Right cardiac atrium (tissue), 5 donors: ENCODE data around the gene SRXN1. TPM values are rescaled to one million over a fixed set of nuclear protein-coding genes. Genes with fewer than 3 reads are reported as not detected.

ENCODE experiments used
- ATAC-seq, 2 donors: fragments of 200-7000 bp; cut with Tn5 transposase; one replicate each; pipeline versions ENCODE4 v1.8.0 to v1.9.1; 2020; ENCODE audit warnings: moderate library complexity in 2 of 2, mild to moderate bottlenecking in 1 of 2
- DNase-seq, 3 donors: peaks; one replicate each; pipeline ENCODE4 v3.0.0-alpha.2; 2020
- H3K27ac ChIP-seq: one replicate; pipeline ENCODE4 v1.5.1; 2013; ENCODE audit warnings: mild to moderate bottlenecking, low read length, control low read depth, moderate library complexity
- H3K27me3 ChIP-seq: one replicate; pipeline ENCODE4 v1.6.1; 2013; ENCODE audit not compliant: control insufficient read depth, insufficient read depth
- H3K4me1 ChIP-seq: one replicate; pipeline ENCODE4 v1.6.1; 2013; ENCODE audit warnings: low read length; ENCODE audit not compliant: control insufficient read depth, insufficient read depth
- H3K4me3 ChIP-seq: one replicate; pipeline ENCODE4 v1.5.1; 2013; ENCODE audit warnings: low read length, control low read depth
- H3K9me3 ChIP-seq: one replicate; pipeline ENCODE4 v1.6.1; 2013; ENCODE audit warnings: low read length; ENCODE audit not compliant: control insufficient read depth
- WGBS: extraction: QIAGEN DNeasy Blood & Tissue Kit; methylation state at CpG from one replicate; pipeline ENCODE4 v1.1.7; 2013; 5-methylcytosine and 5-hydroxymethylcytosine counted together
- intact Hi-C, 4 donors: fragments of 100-400 bp; cut with DNase I; formaldehyde crosslinking; loops; one replicate each; pipeline versions ENCODE4 v1.11.0 to v1.14.0; 2022 to 2023
- polyA plus RNA-seq: library from polyadenylated mRNA; stranded (reverse); fragments of 200-250 nt; gene quantifications from one replicate; pipeline ENCODE4 v1.2.3, GENCODE V29; 2013
- total RNA-seq, 4 donors: library from RNA; stranded (reverse); fragmentation: NEBNext Ultra II Directional; extraction: Animal tissue kit (Norgen Biotek cat#: 25700); gene quantifications; one replicate each; pipeline ENCODE4 v1.2.1, GENCODE V29; 2021
- donor health status: healthy with polysubstance abuse.
- donor health status: DM: no; HTN: yes; CAD: no.
- donor health status: DM: no; HTN: no; CAD: no.
- donor health status: DM: no; HTN: yes; CAD: no; lungs with severe emphysema.
- donor health status: DM: yes; HTN: yes; CAD: no.

The SRXN1 gene
- total and polyA plus RNA-seq, 5 donors, result 23.9 to 50.2 (median 41.7) TPM

DNA sequence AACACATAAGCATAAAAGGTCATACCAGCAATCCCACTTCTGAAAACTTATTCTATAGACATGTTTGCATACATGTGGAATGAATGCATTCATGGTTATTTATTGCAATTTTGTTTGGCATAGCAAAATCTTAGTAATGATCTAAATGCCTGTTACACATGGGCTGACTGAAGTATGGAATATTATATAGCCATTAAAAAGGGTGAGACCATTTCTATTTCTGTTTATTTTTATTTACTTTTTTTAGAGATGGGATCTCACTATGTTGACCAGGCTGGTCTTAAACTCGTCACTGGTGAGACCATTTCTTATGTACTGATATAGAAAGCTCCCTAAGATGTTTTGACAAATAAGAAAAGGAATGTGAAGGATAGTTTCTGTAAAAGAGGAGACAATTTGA, 36.9 kb upstream of the SRXN1 start:
- Histone ChIP-seq H3K9me3 (no peaks in the 10 kb centered on the region), H3K27me3 (no peaks in the 10 kb centered on the region), H3K4me1 (no peaks in the 10 kb centered on the region), H3K27ac (no peak overlapping the region), H3K4me3 (no peak overlapping the region)
- 55% methylated on average over 1 of the region's 1 CpG for WGBS
- no peak for DNase-seq
- intact Hi-C loops, result no loop called here
- ATAC-seq, result no peak

DNA sequence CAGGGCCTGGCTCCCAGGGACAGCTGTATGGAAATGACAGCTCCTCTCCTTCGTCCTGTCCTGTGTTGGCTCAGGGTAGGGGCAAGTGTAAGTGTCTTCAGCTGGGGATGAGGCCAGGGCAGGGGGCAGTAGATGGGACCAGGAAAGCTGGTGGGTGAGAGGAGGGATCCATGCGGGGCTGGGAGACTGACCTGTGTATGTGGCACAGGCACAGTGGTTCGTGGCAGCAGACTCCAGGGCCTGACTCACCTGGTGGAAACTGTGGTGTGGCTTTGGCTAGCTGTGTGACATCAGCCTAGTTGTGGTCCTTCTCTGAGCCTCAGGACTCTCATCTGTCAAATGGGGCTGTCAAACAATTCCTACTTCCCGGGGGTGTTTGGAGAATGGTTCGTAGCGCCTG, 36.3 kb upstream of the SRXN1 start:
- Histone ChIP-seq H3K27ac (no peak overlapping the region), H3K9me3 (no peaks in the 10 kb centered on the region), H3K4me1 (no peaks in the 10 kb centered on the region), H3K4me3 (no peak overlapping the region), H3K27me3 (no peaks in the 10 kb centered on the region)
- intact Hi-C loops, result no loop called here
- DNase-seq (no peak), ATAC-seq (no peak)
- 72% methylated on average over 6 of the region's 6 CpGs for WGBS

DNA sequence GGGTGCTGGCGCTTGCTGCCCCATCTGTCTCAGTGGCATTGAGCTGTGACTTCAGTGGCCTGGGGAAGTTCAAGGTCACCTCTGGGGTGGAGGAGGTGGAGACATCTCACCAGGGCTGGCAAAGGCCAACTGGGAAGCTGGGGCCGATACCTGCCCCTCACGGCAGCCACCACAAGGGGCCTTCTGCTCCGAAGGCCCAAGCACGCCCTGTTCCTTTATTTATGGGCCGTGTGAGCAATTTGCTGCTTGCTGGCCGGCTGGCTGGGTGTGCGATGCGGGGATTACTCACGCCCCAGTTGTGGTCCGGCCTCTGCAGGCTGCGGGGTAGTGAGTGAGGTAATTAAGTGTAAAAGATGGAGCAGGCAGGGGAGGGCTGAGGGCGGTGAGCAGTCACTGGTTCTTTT, 35.8 kb upstream of the SRXN1 start:
- Histone ChIP-seq H3K27ac (no peak overlapping the region), H3K4me1 (no peaks in the 10 kb centered on the region), H3K4me3 (no peak overlapping the region), H3K9me3 (no peaks in the 10 kb centered on the region), H3K27me3 (no peaks in the 10 kb centered on the region)
- intact Hi-C loops, result no loop called here
- WGBS, result 26% methylated on average over 13 of the region's 13 CpGs
- no peak for DNase-seq
- ATAC-seq, result no peak

DNA sequence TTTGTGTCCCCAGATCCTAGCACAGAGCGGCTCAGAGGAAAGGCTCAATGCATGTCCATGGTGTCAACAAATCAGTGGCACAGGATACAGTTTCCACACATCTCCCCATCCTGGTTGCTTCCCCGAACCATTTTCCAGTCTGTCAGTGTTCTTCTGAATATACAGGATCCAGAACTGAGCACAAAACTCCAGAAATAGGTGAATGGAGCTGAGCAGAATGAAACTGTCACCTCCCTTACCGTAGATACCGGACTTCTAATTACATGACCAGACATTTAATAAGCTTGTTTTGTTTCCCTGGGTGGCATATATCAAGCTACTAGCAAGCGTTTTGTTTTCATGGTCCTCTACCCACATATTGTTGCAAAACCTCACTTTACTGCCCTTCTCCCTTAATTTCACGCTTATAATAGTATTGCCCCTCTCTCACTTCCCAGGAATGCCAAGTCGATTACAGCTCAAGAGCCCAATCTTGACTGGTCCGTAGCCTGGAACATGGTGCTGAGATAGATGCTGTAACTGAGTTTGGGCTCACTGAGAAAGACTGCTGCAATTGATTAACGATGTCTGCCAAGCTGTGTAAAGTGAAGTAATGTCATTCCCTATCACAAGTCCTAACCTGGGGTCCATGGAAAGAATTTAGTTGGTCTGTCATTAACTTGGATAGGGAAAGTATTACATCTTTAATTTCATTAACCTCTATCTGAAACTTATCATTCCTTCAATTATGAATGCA, 34.6 kb upstream of the SRXN1 start:
- Histone ChIP-seq H3K4me3 (no peak overlapping the region), H3K4me1 (no peaks in the 10 kb centered on the region), H3K9me3 (no peaks in the 10 kb centered on the region), H3K27me3 (no peaks in the 10 kb centered on the region), H3K27ac (no peak overlapping the region)
- WGBS, result 71% methylated on average over 9 of the region's 9 CpGs
- intact Hi-C loops, result no loop called here
- ATAC-seq (no peak), DNase-seq (no peak)

DNA sequence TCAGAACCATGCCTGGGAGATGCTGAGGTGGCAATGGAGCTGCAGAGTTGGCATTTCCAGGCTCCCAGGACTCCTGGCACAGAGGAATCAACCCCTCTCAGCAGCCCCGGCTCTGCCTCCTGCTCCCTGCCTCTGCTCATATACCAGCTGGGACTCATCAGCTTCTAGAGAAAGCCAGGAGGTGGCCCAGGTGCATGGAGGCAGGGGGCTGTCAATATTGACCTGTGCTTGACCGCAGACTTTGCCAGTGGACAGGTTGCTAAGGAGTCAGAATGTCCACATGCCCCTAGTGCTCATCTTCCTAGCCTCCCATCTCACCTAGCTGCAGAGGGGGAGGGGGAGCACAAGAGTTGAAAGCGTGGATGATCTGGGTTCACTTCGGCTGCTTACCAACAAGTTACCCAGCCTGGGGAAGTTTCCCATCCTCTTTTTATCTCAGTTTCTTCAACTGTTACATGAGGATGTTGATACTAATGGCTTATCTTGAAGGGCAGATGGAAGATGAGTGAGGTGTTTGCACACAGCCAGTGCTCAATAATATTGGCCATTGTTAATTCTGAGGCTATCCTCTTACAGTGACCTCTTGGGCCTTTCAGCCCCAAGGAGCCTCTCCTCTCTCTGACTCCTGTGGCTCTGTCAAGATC, 31.8 kb upstream of the SRXN1 start:
- no peak overlapping the region for H3K27ac ChIP-seq
- DNase-seq, result no peak
- no peaks in the 10 kb centered on the region for H3K9me3 ChIP-seq
- WGBS, result 63% methylated on average over 4 of the region's 4 CpGs
- intact Hi-C loops, result no loop called here
- ATAC-seq, result no peak
- no peaks in the 10 kb centered on the region for H3K4me1 ChIP-seq
- no peaks in the 10 kb centered on the region for H3K27me3 ChIP-seq
- no peak overlapping the region for H3K4me3 ChIP-seq

DNA sequence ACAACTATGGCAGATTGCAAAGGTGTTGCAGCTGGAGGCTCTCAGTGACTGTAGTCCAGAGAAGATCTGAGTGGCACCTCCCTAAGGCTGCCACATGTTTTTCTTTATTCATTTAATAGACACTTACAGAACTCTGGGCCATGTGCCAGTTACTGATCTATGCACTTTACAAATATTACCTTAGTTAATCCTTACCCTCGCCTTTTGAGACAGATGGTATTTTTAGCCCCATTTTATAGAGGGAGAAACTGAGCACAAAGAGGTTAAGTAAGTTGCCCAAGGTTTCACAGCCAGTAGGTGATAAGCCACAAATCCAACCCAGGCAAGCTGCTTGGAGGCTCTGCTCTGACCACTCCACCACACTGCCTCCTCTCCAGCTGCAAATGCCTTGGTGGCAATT, 29.1 kb upstream of the SRXN1 start:
- no peak for ATAC-seq
- Histone ChIP-seq H3K9me3 (no peaks in the 10 kb centered on the region), H3K4me3 (no peak overlapping the region), H3K27ac (no peak overlapping the region), H3K27me3 (no peaks in the 10 kb centered on the region), H3K4me1 (no peaks in the 10 kb centered on the region)
- intact Hi-C loops, result no loop called here
- no peak for DNase-seq
- WGBS, result 59% methylated on average over 1 of the region's 1 CpG

DNA sequence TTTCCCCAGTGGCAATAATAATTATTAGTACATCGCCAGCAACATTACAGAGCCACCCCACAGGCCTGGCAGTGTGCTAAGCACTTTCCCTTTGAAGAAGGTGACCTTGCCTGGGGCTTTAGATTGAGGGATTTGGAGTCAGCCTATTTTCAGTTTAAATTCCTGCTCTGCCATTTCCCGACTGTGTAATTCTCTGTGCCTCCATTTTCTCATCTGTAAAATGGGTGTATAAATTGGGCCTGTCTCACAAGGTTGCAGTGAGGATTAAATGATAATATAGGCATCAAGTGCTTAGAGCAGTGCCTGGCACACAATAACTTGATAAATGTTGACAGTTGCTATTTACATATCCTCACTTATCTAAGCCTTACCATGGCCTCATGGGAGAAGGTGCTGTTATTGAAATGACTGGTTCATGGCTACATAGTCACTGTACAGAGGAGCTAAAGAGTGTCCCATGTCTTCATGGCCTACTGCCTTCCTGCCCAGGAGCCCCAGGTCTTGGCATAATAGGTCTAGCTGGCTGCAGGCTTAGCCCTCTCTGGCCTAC, 27.7 kb upstream of the SRXN1 start:
- Histone ChIP-seq H3K4me1 (no peaks in the 10 kb centered on the region), H3K4me3 (no peak overlapping the region), H3K9me3 (no peaks in the 10 kb centered on the region), H3K27ac (no peak overlapping the region), H3K27me3 (no peaks in the 10 kb centered on the region)
- intact Hi-C loops, result no loop called here
- 71% methylated on average over 2 of the region's 2 CpGs for WGBS
- ATAC-seq (no peak), DNase-seq (no peak)

DNA sequence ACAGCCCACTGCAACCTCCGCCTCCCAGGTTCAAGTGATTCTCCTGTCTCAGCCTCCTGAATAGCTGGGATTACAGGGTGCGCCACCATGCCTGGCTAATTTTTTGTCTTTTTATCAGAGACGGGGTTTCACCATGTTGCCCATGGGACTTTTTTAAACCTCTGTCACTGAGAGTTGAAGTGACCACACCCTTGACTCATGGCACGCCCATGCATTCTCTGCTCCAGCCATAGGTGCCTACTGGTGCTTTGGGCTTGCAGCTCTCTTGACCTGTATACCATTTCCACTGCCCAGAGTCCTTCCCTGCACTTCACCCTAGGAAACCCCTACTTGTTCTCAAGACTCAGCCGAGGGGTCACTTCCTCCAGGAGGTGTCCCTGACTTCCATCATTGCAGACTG, 25.0 kb upstream of the SRXN1 start:
- intact Hi-C loops, result no loop called here
- no peak for ATAC-seq
- Histone ChIP-seq H3K4me1 (no peaks in the 10 kb centered on the region), H3K27me3 (no peaks in the 10 kb centered on the region), H3K27ac (no peak overlapping the region), H3K9me3 (no peaks in the 10 kb centered on the region), H3K4me3 (no peak overlapping the region)
- WGBS, result 87% methylated on average over 5 of the region's 5 CpGs
- DNase-seq, result no peak

DNA sequence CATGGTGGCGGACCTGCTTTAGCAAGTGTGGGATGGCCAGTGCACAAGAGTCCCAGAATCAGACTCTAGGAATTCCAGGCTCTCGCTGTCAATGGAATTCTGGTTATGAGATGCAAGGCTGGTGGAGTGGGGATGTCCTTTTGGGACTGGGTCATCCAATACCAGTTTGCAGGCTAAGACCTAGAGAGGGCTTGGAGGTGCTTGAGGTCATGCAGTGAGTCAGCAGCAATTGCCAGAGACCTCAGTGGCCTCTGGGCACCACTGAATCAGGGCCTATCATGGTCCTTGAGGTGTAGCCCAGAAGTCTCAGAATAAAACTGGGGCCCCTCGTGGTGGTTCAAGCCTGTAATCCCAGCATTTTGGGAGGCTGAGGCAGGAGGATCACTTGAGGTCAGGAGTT, 24.0 kb upstream of the SRXN1 start:
- Histone ChIP-seq H3K4me3 (no peak overlapping the region), H3K27ac (no peak overlapping the region), H3K4me1 (no peaks in the 10 kb centered on the region), H3K9me3 (no peaks in the 10 kb centered on the region), H3K27me3 (no peaks in the 10 kb centered on the region)
- no peak for DNase-seq
- 62% methylated on average over 3 of the region's 3 CpGs for WGBS
- intact Hi-C loops, result no loop called here
- ATAC-seq, result no peak

DNA sequence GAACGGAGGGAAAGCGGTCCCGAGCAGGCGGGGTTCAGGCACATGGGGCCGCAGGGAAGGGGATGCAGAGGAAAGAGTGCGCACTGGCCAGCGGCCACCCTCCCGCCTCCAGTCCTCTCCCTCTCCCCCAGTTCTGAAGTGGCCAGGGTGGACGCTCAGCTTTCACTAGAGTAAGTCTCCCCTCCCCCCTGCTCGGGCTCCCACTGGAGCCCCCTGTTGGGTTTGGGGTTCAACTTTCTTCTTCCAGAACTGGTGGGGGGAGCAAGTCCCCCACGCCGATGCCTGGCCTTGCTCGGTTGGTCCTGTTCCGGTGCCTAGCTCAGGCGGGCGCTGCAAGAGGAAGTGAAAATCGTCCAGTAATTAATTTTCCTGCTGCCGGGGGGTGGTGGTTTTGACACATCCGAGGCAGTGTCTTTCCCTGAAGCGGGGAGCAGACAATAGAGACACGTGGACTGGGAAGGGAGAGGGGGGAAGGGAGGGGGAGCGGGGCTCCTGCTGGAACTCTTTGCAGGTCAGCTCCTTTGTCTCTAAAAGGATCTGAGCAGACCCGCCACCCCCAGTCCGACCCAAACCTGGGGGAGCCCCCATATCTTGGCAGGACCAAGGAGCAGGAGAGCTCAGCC, 23.4 kb upstream of the SRXN1 start:
- Histone ChIP-seq H3K27ac (no peak overlapping the region), H3K4me3 (no peak overlapping the region), H3K27me3 (no peaks in the 10 kb centered on the region), H3K9me3 (no peaks in the 10 kb centered on the region), H3K4me1 (no peaks in the 10 kb centered on the region)
- intact Hi-C loops, result no loop called here
- WGBS, result 4% methylated on average over 24 of the region's 24 CpGs
- no peak for ATAC-seq
- DNase-seq, result peak in 2 of 3 donors; percentile 61 to 63
